ENCODE measurements around the gene SLC4A4.

The SLC4A4 gene

DNA sequence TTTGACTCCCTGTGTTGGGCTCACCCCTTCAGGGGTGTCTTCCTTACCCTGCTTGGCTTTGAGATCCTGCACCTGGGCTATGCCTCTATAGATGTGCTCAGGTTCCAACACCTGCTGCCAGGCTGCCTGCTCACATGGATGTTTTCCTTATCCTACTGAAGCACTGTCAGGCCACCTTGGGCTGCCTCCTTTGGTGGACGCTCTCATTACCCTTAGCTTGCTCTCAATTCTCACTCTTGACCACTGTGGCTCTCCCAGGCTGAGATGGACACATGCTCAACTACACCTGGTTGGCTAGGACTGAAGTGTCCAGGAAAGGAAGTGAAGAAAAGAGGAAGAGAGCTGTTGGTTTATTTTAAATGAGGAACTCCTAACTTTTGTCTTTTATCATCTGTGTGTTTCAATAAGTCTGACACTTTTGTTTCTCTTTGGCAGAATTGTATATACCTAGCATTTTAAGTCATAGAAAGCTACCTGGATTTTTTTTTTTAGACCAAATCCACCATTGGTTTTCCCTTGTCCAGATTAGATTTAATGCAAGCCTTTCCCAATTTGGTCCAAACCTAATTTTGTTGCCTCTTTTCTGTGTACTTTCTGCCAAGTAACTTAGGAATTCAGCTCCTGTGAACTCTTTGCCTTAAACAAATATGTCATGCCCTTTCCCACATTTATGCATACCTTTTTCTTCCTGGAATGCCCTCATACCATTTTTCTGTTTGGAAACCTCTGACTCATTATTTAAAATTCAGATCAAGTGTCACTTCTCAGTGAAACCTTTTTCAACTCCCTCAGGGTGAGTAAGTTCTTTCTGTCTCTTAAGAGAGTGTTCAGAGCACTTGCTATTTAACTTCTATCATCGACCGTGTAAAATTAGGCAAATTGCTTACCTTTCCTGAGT lies 269.2 kb downstream of the SLC4A4 start:
- no peak for DNase-seq

DNA sequence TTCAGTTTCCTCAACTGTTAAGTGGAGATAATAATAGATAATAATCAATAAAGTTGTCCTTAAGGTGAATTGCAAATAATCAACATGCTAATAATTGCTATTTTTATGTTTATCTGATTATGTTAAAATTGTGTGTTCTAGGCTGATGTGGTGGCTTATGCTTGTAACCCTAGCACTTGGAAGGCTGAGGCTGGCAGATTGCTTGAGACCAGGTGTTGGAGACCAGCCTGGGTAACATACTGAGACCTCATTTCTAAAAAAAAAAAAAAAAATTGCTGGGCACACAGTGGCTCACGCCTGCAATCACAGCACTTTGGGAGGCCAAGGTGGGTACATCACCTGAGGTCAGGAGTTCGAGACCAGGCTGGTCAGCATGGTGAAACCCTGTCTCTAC lies 269.9 kb downstream of the SLC4A4 start:
- no peak for DNase-seq

DNA sequence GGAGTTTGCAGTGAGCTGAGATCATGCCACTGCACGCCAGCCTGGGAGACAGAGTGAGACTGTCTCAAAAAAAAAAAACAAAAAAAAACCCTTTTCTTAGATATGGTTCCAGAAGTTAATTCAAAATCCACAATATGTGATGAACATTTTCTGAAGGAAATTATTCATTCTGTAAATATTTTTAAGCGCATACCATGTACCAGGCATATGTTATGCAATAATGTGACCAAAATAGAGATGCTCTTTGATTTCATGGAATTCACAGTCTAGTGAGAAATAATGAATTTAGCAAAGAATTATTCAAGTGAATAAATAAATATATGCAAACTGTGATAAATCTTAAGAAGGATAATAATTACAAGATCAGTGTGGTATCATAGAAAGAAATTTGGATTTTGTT lies 270.3 kb downstream of the SLC4A4 start:
- no peak for DNase-seq

DNA sequence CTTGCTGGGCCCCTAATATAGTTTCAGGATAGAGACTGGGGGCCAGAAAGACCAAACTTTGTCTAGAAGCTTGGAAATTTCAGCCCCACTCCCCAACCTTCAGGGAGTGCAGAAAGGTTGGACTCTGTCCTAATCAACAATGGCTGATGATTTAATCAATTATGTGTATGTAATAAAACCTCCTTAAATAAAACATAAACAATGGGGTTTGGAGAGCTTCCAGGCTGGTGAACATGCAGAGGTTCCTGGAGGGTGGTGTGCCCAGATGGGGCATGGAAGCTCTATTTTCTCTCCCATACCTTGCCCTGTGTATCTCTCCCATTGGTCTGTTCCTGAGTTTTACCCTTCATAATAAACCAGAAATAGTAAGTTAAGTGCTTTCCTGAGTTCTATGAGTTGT lies 270.8 kb downstream of the SLC4A4 start:
- no peak for DNase-seq

DNA sequence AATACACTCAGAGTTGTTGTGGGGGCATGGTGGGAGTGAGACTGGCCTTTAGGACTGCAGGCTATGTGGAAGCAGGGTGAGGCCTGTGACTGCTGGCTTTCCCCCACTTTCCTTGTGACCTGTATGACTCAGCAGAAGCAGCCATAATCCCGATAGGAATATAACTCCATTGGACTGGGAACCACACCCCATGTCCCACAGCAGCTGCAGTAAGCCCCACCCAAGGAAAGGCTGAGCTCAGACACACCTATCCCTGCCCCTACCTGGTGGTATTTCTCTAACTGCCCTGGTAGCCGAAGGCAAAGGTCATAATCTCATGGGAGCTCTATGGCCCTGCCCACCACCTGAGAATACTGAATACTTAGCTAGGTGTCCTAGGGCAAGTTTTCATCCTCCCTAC lies 275.8 kb downstream of the SLC4A4 start:
- no peak for DNase-seq

DNA sequence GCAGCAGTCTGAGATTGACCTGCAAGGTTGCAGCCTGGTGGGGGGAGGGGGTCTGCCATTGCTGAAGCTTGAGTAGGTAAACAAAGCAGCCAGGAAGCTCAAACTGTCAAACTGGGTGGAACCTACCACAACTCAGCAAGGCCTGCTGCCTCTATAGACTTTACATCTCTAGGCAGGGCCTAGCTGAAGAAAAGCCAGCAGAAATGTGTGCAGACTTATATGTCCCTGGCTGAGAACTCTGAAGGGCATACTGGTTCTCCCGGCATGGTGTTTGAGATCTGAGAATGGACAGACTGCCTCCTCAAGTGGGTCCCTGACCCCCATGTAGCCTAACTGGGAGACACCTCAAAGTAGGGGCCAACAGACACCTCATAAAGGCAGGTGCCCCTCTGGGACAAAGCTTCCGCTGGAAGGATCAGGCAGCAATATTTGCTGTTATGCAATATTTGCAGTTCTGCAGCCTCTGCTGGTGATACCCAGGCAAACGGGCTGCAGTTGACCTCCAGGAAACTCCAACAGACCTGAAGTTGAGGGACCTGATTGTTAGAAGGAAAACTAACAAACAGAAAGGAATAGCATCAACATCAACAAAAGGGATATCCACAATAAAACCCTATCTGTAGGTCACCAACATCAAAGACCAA lies 277.5 kb downstream of the SLC4A4 start:
- no peak for DNase-seq

All from activated naive CD4-positive, alpha-beta T cell treated with Interleukin-2 at 50 U/mL for 16 hours (primary cell).